Measurements from ENCODE around the gene THADA.

Gene THADA

GRCh38 chr2:43273529-43273928 is 322.3 kb downstream of the THADA start:
- H3K27ac ChIP-seq (ENCODE audit: extremely low read depth, low read depth, low read length) = no peak overlapping the region
- H3K36me3 ChIP-seq (ENCODE audit: control insufficient read depth in 2 of 2, insufficient read depth in 1 of 2, low read length in 2 of 2) = no peaks in the 10 kb centered on the region; a peak in 1 of 3 replicates
- TF ChIP-seq ZNF501 (tag by site-specific recombination; IDR thresholded peaks at IDR 0.05) (no peak), ATF2 (tag by site-specific recombination; IDR thresholded peaks at IDR 0.05; ENCODE audit: low read depth) (no peak), ZNF704 (tag by site-specific recombination; IDR thresholded peaks at IDR 0.05) (no peak), ZBTB7A (tag by site-specific recombination; IDR thresholded peaks at IDR 0.05; ENCODE audit: low read depth) (no peak), MEIS1 (CRISPR knock-in tag; IDR thresholded peaks at IDR 0.05; ENCODE audit: borderline replicate concordance) (no peak)
- ChIA-PET CTCF (interaction anchor here (0.6 kb wide), 1 partner anchor 472 kb away, joined by 3 read pairs; no protein-coding TSS in a partner anchor), POLR2A (no interaction called here)
- H3K4me3 ChIP-seq (ENCODE audit: low read depth, low read length) = no peak overlapping the region
- H3K9me3 ChIP-seq (ENCODE audit: control insufficient read depth, insufficient read depth, low read depth, low read length) = no peaks in the 10 kb centered on the region
- no peaks in the 10 kb centered on the region for H3K4me1 ChIP-seq (ENCODE audit: control insufficient read depth, insufficient read depth, low read length)

GRCh38 chr2:43270930-43271615 is 324.8 kb downstream of the THADA start:
- no peak overlapping the region for H3K27ac ChIP-seq (ENCODE audit: extremely low read depth, low read depth, low read length)
- CTCF ChIA-PET = interaction anchor here (0.6 kb wide), 3 partner anchors 17 to 166 kb away, joined by 3 to 5 read pairs (median 3); no protein-coding TSS in a partner anchor
- no peaks in the 10 kb centered on the region for H3K4me1 ChIP-seq (ENCODE audit: control insufficient read depth, insufficient read depth, low read length)
- no peaks in the 10 kb centered on the region for H3K9me3 ChIP-seq (ENCODE audit: control insufficient read depth, insufficient read depth, low read depth, low read length)
- POLR2A ChIA-PET = no interaction called here
- no peak overlapping the region for H3K4me3 ChIP-seq (ENCODE audit: low read depth, low read length)
- no peaks in the 10 kb centered on the region; a peak in 1 of 3 replicates for H3K36me3 ChIP-seq (ENCODE audit: control insufficient read depth in 2 of 2, insufficient read depth in 1 of 2, low read length in 2 of 2)
- TF ChIP-seq TCF7L2 (IDR thresholded peaks at IDR 0.05; ENCODE audit: borderline replicate concordance, low read depth, low read length) (no peak), MYNN (tag by site-specific recombination; IDR thresholded peaks at IDR 0.05; ENCODE audit: borderline replicate concordance) (no peak), ZNF76 (tag by site-specific recombination; IDR thresholded peaks at IDR 0.05; ENCODE audit: borderline replicate concordance, low read depth) (no peak), GFI1B (tag by site-specific recombination; IDR thresholded peaks at IDR 0.05) (no peak), ZBTB6 (tag by site-specific recombination; IDR thresholded peaks at IDR 0.05) (no peak), GLI2 (tag by site-specific recombination; IDR thresholded peaks at IDR 0.05; ENCODE audit: borderline replicate concordance, low read depth) (no peak), KLF17 (tag by site-specific recombination; IDR thresholded peaks at IDR 0.05) (no peak), ZNF704 (tag by site-specific recombination; IDR thresholded peaks at IDR 0.05) (no peak), ZNF138 (tag by site-specific recombination; IDR thresholded peaks at IDR 0.05; ENCODE audit: borderline replicate concordance) (no peak), ZFP3 (tag by site-specific recombination; IDR thresholded peaks at IDR 0.05; ENCODE audit: low read depth) (no peak), HOXC10 (CRISPR knock-in tag; IDR thresholded peaks at IDR 0.05) (no peak), BCL11A (tag by site-specific recombination; IDR thresholded peaks at IDR 0.05; ENCODE audit: low read depth) (no peak), ZNF558 (tag by site-specific recombination; IDR thresholded peaks at IDR 0.05) (no peak), ZNF223 (tag by site-specific recombination; IDR thresholded peaks at IDR 0.05) (no peak), ZNF530 (tag by site-specific recombination; IDR thresholded peaks at IDR 0.05; ENCODE audit: low read depth) (no peak), ZBTB1 (tag by site-specific recombination; IDR thresholded peaks at IDR 0.05) (no peak), ZBTB10 (tag by site-specific recombination; IDR thresholded peaks at IDR 0.05) (no peak)
- TF ChIP-seq, protein P1, sequence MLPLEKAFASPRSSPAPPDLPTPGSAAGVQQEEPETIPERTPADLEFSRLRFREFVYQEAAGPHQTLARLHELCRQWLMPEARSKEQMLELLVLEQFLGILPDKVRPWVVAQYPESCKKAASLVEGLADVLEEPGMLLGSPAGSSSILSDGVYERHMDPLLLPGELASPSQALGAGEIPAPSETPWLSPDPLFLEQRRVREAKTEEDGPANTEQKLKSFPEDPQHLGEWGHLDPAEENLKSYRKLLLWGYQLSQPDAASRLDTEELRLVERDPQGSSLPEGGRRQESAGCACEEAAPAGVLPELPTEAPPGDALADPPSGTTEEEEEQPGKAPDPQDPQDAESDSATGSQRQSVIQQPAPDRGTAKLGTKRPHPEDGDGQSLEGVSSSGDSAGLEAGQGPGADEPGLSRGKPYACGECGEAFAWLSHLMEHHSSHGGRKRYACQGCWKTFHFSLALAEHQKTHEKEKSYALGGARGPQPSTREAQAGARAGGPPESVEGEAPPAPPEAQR (tag by site-specific recombination; IDR thresholded peaks at IDR 0.05) = no peak

Data from HEK293 (cell line).